Measurements from ENCODE around the gene MTAP. TPM values are rescaled to one million over a fixed set of nuclear protein-coding genes. Genes with fewer than 3 reads are reported as not detected.
"Not testable (repeated sequence)": the region's sequence is repeated elsewhere in the genome, so short reads cannot be mapped to it uniquely, and the experiment has no call there.

The MTAP gene
- total RNA-seq, 1 experiment from 2014 or later: 46.1 TPM

DNA sequence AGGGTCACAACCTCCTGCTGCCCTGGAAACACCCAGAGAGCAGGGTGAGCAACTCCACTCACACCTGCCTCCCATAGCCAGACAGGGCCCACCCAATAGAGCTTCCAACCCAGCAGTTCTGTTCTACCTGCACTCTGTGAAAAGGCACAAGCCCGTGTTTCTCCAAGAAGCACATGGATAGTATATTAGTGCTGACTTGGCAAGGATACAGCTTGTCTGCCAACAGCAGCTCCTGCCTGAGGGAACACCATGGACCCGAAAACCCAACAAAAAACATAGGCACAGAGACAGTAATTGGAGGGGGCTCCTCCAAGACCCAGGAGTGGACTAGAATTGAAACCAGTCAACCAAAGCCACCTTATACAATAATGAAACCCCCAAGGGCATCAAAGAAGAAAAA is 143.2 kb downstream of the MTAP start:
- Histone ChIP-seq H3K27me3 (ENCODE audit: insufficient read depth, low read depth) (no peaks in the 10 kb centered on the region), H3K36me3 (ENCODE audit: low read depth) (no peaks in the 10 kb centered on the region), H3K79me2 (ENCODE audit: low read depth) (no peaks in the 10 kb centered on the region), H2AFZ (no peak overlapping the region), H3F3A (ENCODE audit: insufficient read depth, low read depth) (no peaks in the 10 kb centered on the region), H3K27ac (no peak overlapping the region), H3K9me3 (ENCODE audit: insufficient read depth, low read depth) (no peaks in the 10 kb centered on the region), H3K4me1 (replicated peaks; ENCODE audit: insufficient read depth) (no peaks in the 10 kb centered on the region), H4K20me1 (ENCODE audit: insufficient read depth) (no peaks in the 10 kb centered on the region), H3K4me2 (no peak overlapping the region), H3K4me3 (no peak overlapping the region), H3K9me2 (ENCODE audit: insufficient read depth) (no peaks in the 10 kb centered on the region)
- DNase-seq: no peak
- BruUV-seq (replicated peaks): no TSS peak
- TF ChIP-seq, protein P1, sequence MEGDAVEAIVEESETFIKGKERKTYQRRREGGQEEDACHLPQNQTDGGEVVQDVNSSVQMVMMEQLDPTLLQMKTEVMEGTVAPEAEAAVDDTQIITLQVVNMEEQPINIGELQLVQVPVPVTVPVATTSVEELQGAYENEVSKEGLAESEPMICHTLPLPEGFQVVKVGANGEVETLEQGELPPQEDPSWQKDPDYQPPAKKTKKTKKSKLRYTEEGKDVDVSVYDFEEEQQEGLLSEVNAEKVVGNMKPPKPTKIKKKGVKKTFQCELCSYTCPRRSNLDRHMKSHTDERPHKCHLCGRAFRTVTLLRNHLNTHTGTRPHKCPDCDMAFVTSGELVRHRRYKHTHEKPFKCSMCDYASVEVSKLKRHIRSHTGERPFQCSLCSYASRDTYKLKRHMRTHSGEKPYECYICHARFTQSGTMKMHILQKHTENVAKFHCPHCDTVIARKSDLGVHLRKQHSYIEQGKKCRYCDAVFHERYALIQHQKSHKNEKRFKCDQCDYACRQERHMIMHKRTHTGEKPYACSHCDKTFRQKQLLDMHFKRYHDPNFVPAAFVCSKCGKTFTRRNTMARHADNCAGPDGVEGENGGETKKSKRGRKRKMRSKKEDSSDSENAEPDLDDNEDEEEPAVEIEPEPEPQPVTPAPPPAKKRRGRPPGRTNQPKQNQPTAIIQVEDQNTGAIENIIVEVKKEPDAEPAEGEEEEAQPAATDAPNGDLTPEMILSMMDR (conservative IDR thresholded peaks at IDR 0.05): no peak
- no peak for TF ChIP-seq EZH2 (IDR thresholded peaks at IDR 0.05; ENCODE audit: low read depth)
- POLR2A ChIA-PET (ENCODE audit: unreplicated experiment): no interaction called here
- intact Hi-C loops (cut with micrococcal nuclease; ENCODE audit: unreplicated experiment): no loop called here
- CTCF ChIA-PET: no interaction called here

DNA sequence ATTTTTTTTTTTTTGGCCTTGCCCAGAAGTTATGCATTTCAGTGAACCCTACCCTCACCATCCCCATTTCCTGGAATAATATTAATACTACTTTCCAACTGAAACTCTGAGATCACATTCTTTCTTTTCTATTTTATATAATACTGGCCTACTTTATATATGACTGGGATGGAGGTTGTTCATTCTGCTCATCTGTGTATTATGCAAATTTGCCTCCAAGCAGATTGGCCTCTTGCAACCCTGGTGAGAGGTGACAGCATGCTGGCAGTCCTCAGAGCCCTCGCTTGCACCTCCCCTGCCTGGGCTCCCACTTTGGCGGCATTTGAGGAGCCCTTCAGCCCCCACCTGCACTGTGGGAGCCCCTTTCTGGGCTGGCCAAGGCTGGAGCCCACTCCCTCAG is 156.4 kb downstream of the MTAP start:
- H3F3A ChIP-seq (ENCODE audit: insufficient read depth, low read depth): no peaks in the 10 kb centered on the region
- H3K79me2 ChIP-seq (ENCODE audit: low read depth): no peaks in the 10 kb centered on the region
- no peaks in the 10 kb centered on the region for H3K9me2 ChIP-seq (ENCODE audit: insufficient read depth)
- no peaks in the 10 kb centered on the region for H3K36me3 ChIP-seq (ENCODE audit: low read depth)
- no peaks in the 10 kb centered on the region for H3K4me1 ChIP-seq (replicated peaks; ENCODE audit: insufficient read depth)
- no peak for TF ChIP-seq EZH2 (IDR thresholded peaks at IDR 0.05; ENCODE audit: low read depth)
- TF ChIP-seq, protein P1 (conservative IDR thresholded peaks at IDR 0.05): no peak
- H2AFZ ChIP-seq: no peak overlapping the region
- H3K27me3 ChIP-seq (ENCODE audit: insufficient read depth, low read depth): no peaks in the 10 kb centered on the region
- no peak overlapping the region for H3K4me2 ChIP-seq
- no TSS peak for BruUV-seq (replicated peaks)
- H3K9me3 ChIP-seq (ENCODE audit: insufficient read depth, low read depth): no peaks in the 10 kb centered on the region
- no peaks in the 10 kb centered on the region for H4K20me1 ChIP-seq (ENCODE audit: insufficient read depth)
- POLR2A ChIA-PET (ENCODE audit: unreplicated experiment): no interaction called here
- H3K4me3 ChIP-seq: no peak overlapping the region
- no peak for DNase-seq
- CTCF ChIA-PET: no interaction called here
- H3K27ac ChIP-seq: no peak overlapping the region
- intact Hi-C loops (cut with micrococcal nuclease; ENCODE audit: unreplicated experiment): no loop called here

DNA sequence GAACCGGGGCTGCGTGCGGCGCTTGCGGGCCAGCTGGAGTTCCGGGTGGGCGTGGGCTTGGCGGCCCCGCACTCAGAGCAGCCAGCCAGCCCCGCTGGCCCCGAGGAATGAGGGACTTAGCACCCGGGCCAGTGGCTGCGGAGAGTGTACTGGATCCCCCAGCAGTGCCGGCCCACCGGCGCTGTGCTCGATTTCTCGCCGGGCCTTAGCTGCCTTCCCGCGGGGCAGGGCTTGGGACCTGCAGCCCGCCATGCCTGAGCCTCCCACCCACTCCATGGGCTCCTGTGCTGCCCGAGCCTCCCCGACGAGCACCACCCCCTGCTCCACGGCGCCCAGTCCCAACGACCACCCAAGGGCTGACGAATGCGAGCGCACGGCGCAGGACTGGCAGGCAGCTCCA is 156.8 kb downstream of the MTAP start:
- H3K9me2 ChIP-seq (ENCODE audit: insufficient read depth); H3K4me2 ChIP-seq; H3K27me3 ChIP-seq (ENCODE audit: insufficient read depth, low read depth); CTCF ChIA-PET; intact Hi-C loops (cut with micrococcal nuclease; ENCODE audit: unreplicated experiment); BruUV-seq (replicated peaks); H3K9me3 ChIP-seq (ENCODE audit: insufficient read depth, low read depth); H2AFZ ChIP-seq; H3K36me3 ChIP-seq (ENCODE audit: low read depth); H3K4me1 ChIP-seq (replicated peaks; ENCODE audit: insufficient read depth); H3K4me3 ChIP-seq; H3F3A ChIP-seq (ENCODE audit: insufficient read depth, low read depth); H3K27ac ChIP-seq; POLR2A ChIA-PET (ENCODE audit: unreplicated experiment); H4K20me1 ChIP-seq (ENCODE audit: insufficient read depth); DNase-seq; H3K79me2 ChIP-seq (ENCODE audit: low read depth): not testable (repeated sequence)

DNA sequence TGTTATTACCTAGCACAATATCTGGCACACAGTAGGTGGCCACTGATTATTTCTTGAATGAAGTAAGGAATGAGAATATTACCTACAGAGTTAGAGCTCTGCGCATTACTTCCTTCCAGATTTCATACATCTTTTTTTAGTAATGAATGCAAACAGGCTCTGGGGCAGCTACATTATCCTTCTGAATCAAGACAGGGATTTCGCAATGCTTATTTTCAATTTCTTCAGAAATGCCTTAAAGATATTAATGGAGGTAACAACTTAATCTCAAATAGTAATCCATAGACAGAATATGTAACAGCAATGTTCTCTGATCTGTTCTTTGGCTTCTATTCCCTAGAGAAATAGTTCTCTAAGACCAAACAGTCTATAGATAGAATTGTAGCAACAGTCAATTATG is 159.1 kb downstream of the MTAP start:
- Histone ChIP-seq H2AFZ (no peak overlapping the region), H3K9me2 (ENCODE audit: insufficient read depth) (no peaks in the 10 kb centered on the region), H3F3A (ENCODE audit: insufficient read depth, low read depth) (no peaks in the 10 kb centered on the region), H3K27ac (no peak overlapping the region), H4K20me1 (ENCODE audit: insufficient read depth) (no peaks in the 10 kb centered on the region), H3K4me1 (replicated peaks; ENCODE audit: insufficient read depth) (no peaks in the 10 kb centered on the region), H3K36me3 (ENCODE audit: low read depth) (no peaks in the 10 kb centered on the region), H3K4me2 (no peak overlapping the region), H3K9me3 (ENCODE audit: insufficient read depth, low read depth) (no peaks in the 10 kb centered on the region), H3K79me2 (ENCODE audit: low read depth) (no peaks in the 10 kb centered on the region), H3K4me3 (no peak overlapping the region), H3K27me3 (ENCODE audit: insufficient read depth, low read depth) (no peaks in the 10 kb centered on the region)
- ChIA-PET CTCF (no interaction called here), POLR2A (ENCODE audit: unreplicated experiment) (interaction anchor here (0.6 kb wide), 1 partner anchor 21 kb away, joined by 5 read pairs; no protein-coding TSS in a partner anchor)
- TF ChIP-seq, protein P1 (conservative IDR thresholded peaks at IDR 0.05): no peak
- BruUV-seq (replicated peaks): no TSS peak
- intact Hi-C loops (cut with micrococcal nuclease; ENCODE audit: unreplicated experiment): no loop called here
- DNase-seq: no peak
